ENCODE data around the gene SLC39A11.
A peak's percentile ranks its signal among the peaks of the same experiment; 100 is the strongest.

Gene SLC39A11

GRCh38 chr17:73091410-73091769 lies 1.1 kb downstream of the SLC39A11 start:
- DNase-seq (ENCODE audit: low read depth): no peak
- H3K4me3 ChIP-seq (ENCODE audit: low read depth, low read length): peak overlapping the region; percentile 83

GRCh38 chr17:73090396-73091202 lies 1.9 kb downstream of the SLC39A11 start:
- DNase-seq (ENCODE audit: low read depth): no peak
- no peak for TF ChIP-seq CTCF (conservative IDR thresholded peaks at IDR 0.05; ENCODE audit: low read depth, low read length)

More at GRCh38 chr17:73091410-73091769, 1.1 kb downstream of the SLC39A11 start:
- no peak for TF ChIP-seq CTCF (conservative IDR thresholded peaks at IDR 0.05; ENCODE audit: low read depth, low read length)

GRCh38 chr17:73089322-73090317 lies 2.9 kb downstream of the SLC39A11 start:
- DNase-seq (ENCODE audit: low read depth): no peak
- no peak for TF ChIP-seq CTCF (conservative IDR thresholded peaks at IDR 0.05; ENCODE audit: low read depth, low read length)
- H3K4me3 ChIP-seq (ENCODE audit: low read depth, low read length): no peak overlapping the region

More at GRCh38 chr17:73090396-73091202, 1.9 kb downstream of the SLC39A11 start:
- H3K4me3 ChIP-seq (ENCODE audit: low read depth, low read length): no peak overlapping the region

GRCh38 chr17:73088561-73088960 lies 3.9 kb downstream of the SLC39A11 start:
- H3K4me3 ChIP-seq (ENCODE audit: low read depth, low read length): no peak overlapping the region
- DNase-seq (ENCODE audit: low read depth): no peak
- no peak for TF ChIP-seq CTCF (conservative IDR thresholded peaks at IDR 0.05; ENCODE audit: low read depth, low read length)

- H3K4me3 ChIP-seq (ENCODE audit: low read depth, low read length): no peak overlapping the region
- DNase-seq (ENCODE audit: low read depth): no peak
- no peak for TF ChIP-seq CTCF (conservative IDR thresholded peaks at IDR 0.05; ENCODE audit: low read depth, low read length)
Measured at GRCh38 chr17:73083432-73083831, 9.1 kb downstream of the SLC39A11 start.

- H3K4me3 ChIP-seq (ENCODE audit: low read depth, low read length): no peak overlapping the region
- TF ChIP-seq CTCF (conservative IDR thresholded peaks at IDR 0.05; ENCODE audit: low read depth, low read length): no peak
- no peak for DNase-seq (ENCODE audit: low read depth)
Measured at GRCh38 chr17:73074566-73074965, 17.9 kb downstream of the SLC39A11 start.
